CD8-positive, alpha-beta memory T cell (primary cell): ENCODE data around the gene PSMD4. TPM values are rescaled to one million over a fixed set of nuclear protein-coding genes. Genes with fewer than 3 reads are reported as not detected.

ENCODE experiments used
- CTCF ChIA-PET: fragments of 350-600 bp; sonication (Branson Sonifier 250); formaldehyde crosslinking; loops from one replicate; lab custom pipeline; 2021; ENCODE audit warnings: antibody characterized with exemption; lab: Charles Lee
- POLR2A ChIA-PET: fragments of 350-600 bp; sonication (Branson Sonifier 250); formaldehyde crosslinking; loops from one replicate; lab custom pipeline; 2021; ENCODE audit warnings: antibody characterized with exemption; lab: Charles Lee
- DNase-seq, 5 donors: peaks; one replicate each; pipeline versions ENCODE4 v3.0.0 to v3.0.0-alpha.2; 2020 to 2022; ENCODE audit warnings: mixed read lengths in 1 of 5
- H3K27ac ChIP-seq: one replicate; pipeline ENCODE4 v1.7.0; 2013; ENCODE audit warnings: low read depth, mild to moderate bottlenecking, low read length, moderate library complexity
- H3K27me3 ChIP-seq: 2 replicates; pipeline ENCODE4 v1.7.0; 2013; ENCODE audit warnings: low read length, mild to moderate bottlenecking; ENCODE audit not compliant: insufficient read depth, poor library complexity, severe bottlenecking
- H3K36me3 ChIP-seq: 2 replicates; pipeline ENCODE4 v1.7.0; 2013; ENCODE audit warnings: mild to moderate bottlenecking, low read length, moderate library complexity; ENCODE audit not compliant: insufficient read depth
- H3K4me1 ChIP-seq: 2 replicates; pipeline ENCODE4 v1.7.0; 2013; ENCODE audit warnings: mild to moderate bottlenecking, low read length, moderate library complexity; ENCODE audit not compliant: insufficient read depth
- H3K4me3 ChIP-seq: 2 replicates; pipeline ENCODE4 v1.7.0; 2013; ENCODE audit warnings: mild to moderate bottlenecking, low read length
- H3K9me3 ChIP-seq: 2 replicates; pipeline ENCODE4 v1.7.0; 2013; ENCODE audit warnings: mild to moderate bottlenecking, low read length
- H3K27ac Mint-ChIP-seq, 8 donors: one replicate each; pipeline ENCODE4 v1.8.0; 2020 to 2021; ENCODE audit warnings: mixed read lengths in 8 of 8, mild to moderate bottlenecking in 6 of 8, inconsistent platforms in 3 of 8, moderate library complexity in 3 of 8
- H3K27me3 Mint-ChIP-seq, 2 donors: one replicate each; pipeline ENCODE4 v1.8.0; 2020 to 2021; ENCODE audit warnings: mixed read lengths in 2 of 2, mild to moderate bottlenecking in 1 of 2, moderate library complexity in 1 of 2
- H3K36me3 Mint-ChIP-seq, 3 donors: one replicate each; pipeline ENCODE4 v1.8.0; 2020 to 2021; ENCODE audit warnings: mixed read lengths in 3 of 3, inconsistent platforms in 1 of 3, mild to moderate bottlenecking in 1 of 3
- H3K4me1 Mint-ChIP-seq, 3 donors: one replicate each; pipeline ENCODE4 v1.8.0; 2020 to 2021; ENCODE audit warnings: mixed read lengths in 3 of 3, inconsistent platforms in 1 of 3, mild to moderate bottlenecking in 1 of 3
- H3K4me3 Mint-ChIP-seq, 7 donors: one replicate each; pipeline ENCODE4 v1.8.0; 2020 to 2021; ENCODE audit warnings: mixed read lengths in 7 of 7, mild to moderate bottlenecking in 6 of 7, moderate library complexity in 4 of 7, inconsistent platforms in 2 of 7
- H3K9me3 Mint-ChIP-seq, 5 donors: one replicate each; pipeline ENCODE4 v1.8.0; 2020 to 2022; ENCODE audit warnings: mixed read lengths in 5 of 5, mild to moderate bottlenecking in 3 of 5, moderate library complexity in 2 of 5, inconsistent platforms in 1 of 5
- polyA plus RNA-seq: library from polyadenylated mRNA; unstranded; fragments of 300-500 nt; fragmentation: Illumina TruSeq; gene quantifications from one replicate; pipeline ENCODE4 v1.2.3, GENCODE V29; 2021
- total RNA-seq, 2 experiments: library from RNA; stranded (reverse); gene quantifications; one replicate each; pipeline ENCODE4 v1.2.3, GENCODE V29; 2021

PSMD4 gene
- total and polyA plus RNA-seq, 3 experiments from 2014 or later = 239 to 256 (median 250) TPM

- Histone ChIP-seq H3K9me3 (no peaks in the 10 kb centered on the region), H3K27me3 (no peaks in the 10 kb centered on the region), H3K27ac (no peak overlapping the region), H3K4me1 (no peaks in the 10 kb centered on the region), H3K36me3 (peaks cover 42% of the 10 kb centered on the region), H3K4me3 (no peak overlapping the region)
- CTCF ChIA-PET = interaction anchor here (0.7 to 1.3 kb wide), 2 partner anchors 17 to 224 kb away, joined by 3 to 5 read pairs; no protein-coding TSS in a partner anchor
- peak overlapping the region in 1 of 8 donors; percentile 5 for H3K27ac Mint-ChIP-seq
- H3K27me3 Mint-ChIP-seq = no peaks in the 10 kb centered on the region
- POLR2A ChIA-PET = no interaction called here
- peaks cover 14 to 89% (median 37%) of the 10 kb centered on the region in 3 donors for H3K36me3 Mint-ChIP-seq
- no peaks in the 10 kb centered on the region for H3K9me3 Mint-ChIP-seq
- H3K4me1 Mint-ChIP-seq = no peaks in the 10 kb centered on the region
- no peak for DNase-seq
- H3K4me3 Mint-ChIP-seq = no peak overlapping the region
These were observed 19.3 kb upstream of the PSMD4 start for GRCh38 chr1:151235235-151235634.

DNA sequence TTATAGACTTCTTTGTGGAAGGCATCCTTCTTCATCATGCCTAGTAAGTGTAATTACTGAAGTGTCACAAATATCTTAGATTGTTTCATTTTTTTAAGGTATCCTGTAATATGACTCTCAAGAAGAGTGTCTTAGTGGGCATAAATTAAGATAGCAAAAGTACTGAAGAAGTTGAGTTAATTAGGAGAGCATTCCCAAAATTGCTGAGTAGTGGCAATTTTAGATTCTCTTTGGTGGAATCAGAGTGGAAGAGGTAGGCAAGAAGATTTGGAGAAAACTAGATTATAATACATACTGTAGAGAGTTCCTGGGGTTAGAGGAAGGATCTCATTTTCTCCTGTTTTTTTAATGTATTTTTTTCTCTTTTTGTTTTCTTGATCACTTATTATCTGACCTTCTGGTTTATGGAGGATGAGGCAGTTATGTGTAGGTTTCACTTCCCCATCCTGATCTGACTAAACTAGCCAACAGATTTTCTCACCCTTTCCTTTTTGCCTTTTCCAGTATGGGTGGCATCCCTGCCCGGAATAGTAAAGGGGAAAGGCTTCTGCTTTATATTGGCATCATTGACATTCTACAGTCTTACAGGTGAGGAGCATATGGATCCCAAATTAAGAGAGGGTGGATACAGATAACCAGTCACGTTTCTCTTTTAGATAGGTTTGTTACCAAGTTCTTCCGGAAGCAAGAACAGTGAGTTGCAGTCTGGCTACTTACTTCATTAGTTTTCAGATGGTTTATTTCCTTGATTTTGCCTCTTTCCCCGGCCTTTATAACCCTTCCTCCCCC, 16.7 kb upstream of the PSMD4 start:
- H3K27ac ChIP-seq = no peak overlapping the region
- H3K27me3 ChIP-seq = no peaks in the 10 kb centered on the region
- no peaks in the 10 kb centered on the region for H3K27me3 Mint-ChIP-seq
- ChIA-PET POLR2A (no interaction called here), CTCF (interaction anchor here (2.1 kb wide), 1 partner anchor 12 kb away, joined by 6 read pairs; no protein-coding TSS in a partner anchor)
- DNase-seq = no peak
- H3K4me3 ChIP-seq = no peak overlapping the region
- no peaks in the 10 kb centered on the region for H3K9me3 Mint-ChIP-seq
- H3K36me3 ChIP-seq = peaks cover 50% of the 10 kb centered on the region
- no peaks in the 10 kb centered on the region for H3K4me1 Mint-ChIP-seq
- no peaks in the 10 kb centered on the region for H3K4me1 ChIP-seq
- H3K4me3 Mint-ChIP-seq = no peak overlapping the region
- H3K27ac Mint-ChIP-seq = peak overlapping the region in 5 of 8 donors; percentile 24 to 90 (median 37)
- H3K9me3 ChIP-seq = no peaks in the 10 kb centered on the region
- peaks cover 14 to 84% (median 36%) of the 10 kb centered on the region in 3 donors for H3K36me3 Mint-ChIP-seq

- Histone ChIP-seq H3K36me3 (peaks cover 53% of the 10 kb centered on the region), H3K4me1 (no peaks in the 10 kb centered on the region), H3K4me3 (no peak overlapping the region), H3K9me3 (no peaks in the 10 kb centered on the region), H3K27me3 (no peaks in the 10 kb centered on the region), H3K27ac (no peak overlapping the region)
- Mint-ChIP-seq H3K9me3 (no peaks in the 10 kb centered on the region), H3K36me3 (peaks cover 14 to 87% (median 36%) of the 10 kb centered on the region in 3 donors), H3K4me3 (no peak overlapping the region), H3K4me1 (no peaks in the 10 kb centered on the region), H3K27ac (peak overlapping the region in 2 of 8 donors; percentile 10 to 24), H3K27me3 (no peaks in the 10 kb centered on the region)
- POLR2A ChIA-PET = no interaction called here
- no peak for DNase-seq
- CTCF ChIA-PET = interaction anchor here (2.1 kb wide), 1 partner anchor 12 kb away, joined by 6 read pairs; no protein-coding TSS in a partner anchor
These were observed 16.1 kb upstream of the PSMD4 start for GRCh38 chr1:151238467-151238739.

DNA sequence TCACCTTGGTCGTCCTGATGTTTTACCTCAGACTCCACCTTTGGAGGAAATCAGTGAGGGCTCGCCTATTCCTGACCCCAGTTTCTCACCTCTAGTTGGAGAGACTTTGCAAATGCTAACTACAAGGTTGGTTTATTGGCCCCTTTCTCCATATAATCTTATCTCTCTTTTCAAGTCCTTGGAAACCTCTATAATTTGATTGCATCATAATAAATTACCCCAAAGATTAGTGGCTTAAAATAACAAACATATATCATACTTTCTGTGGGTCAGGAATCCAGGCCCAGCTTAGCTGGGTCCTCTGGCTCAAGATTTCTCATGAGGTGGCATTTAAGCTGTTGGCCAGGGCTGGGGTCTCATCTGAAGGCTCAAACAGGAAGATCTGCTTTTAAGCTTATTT, 12.1 kb upstream of the PSMD4 start:
- Histone ChIP-seq H3K27me3 (no peaks in the 10 kb centered on the region), H3K36me3 (peaks cover 59% of the 10 kb centered on the region), H3K9me3 (no peaks in the 10 kb centered on the region), H3K4me1 (no peaks in the 10 kb centered on the region), H3K27ac (no peak overlapping the region), H3K4me3 (no peak overlapping the region)
- Mint-ChIP-seq H3K36me3 (peaks cover 13 to 88% (median 27%) of the 10 kb centered on the region in 3 donors), H3K27me3 (no peaks in the 10 kb centered on the region), H3K27ac (peak overlapping the region in 2 of 8 donors; percentile 59 to 77), H3K4me3 (no peak overlapping the region), H3K4me1 (no peaks in the 10 kb centered on the region), H3K9me3 (no peaks in the 10 kb centered on the region)
- ChIA-PET POLR2A (no interaction called here), CTCF (interaction anchor here (1.3 to 2.8 kb wide), 2 partner anchors 10 to 14 kb away, joined by 4 to 16 read pairs; no protein-coding TSS in a partner anchor)
- no peak for DNase-seq

DNA sequence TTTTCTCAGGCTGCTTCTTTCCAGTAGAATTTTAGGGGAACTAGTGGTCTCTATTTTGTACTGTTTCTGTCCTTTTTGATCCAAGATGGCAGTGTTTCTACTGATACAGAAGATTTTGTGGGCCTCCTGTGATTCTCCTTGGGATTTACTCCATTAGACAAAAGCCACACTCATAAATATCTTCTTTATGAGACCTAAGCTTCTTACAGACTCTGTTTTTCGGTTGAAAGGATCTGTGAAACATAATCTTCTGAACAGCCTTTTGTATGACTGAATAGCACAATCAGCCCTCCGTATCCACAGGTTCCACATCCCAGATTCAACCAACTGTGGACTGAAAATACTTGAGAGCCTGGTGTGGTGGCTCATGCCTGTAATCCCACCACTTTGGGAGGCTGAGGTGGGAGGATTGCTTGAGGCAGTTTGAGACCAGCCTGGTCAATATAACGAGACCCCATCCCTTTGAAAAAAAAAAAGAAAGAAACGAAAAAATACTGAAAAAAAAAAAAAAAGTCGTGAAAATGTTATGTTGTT, 10.8 kb upstream of the PSMD4 start:
- Mint-ChIP-seq H3K27ac (peak overlapping the region in 2 of 8 donors; percentile 9 to 54), H3K9me3 (no peaks in the 10 kb centered on the region), H3K36me3 (peaks cover 7 to 88% (median 24%) of the 10 kb centered on the region in 3 donors), H3K4me3 (no peak overlapping the region), H3K4me1 (no peaks in the 10 kb centered on the region), H3K27me3 (no peaks in the 10 kb centered on the region)
- no peak overlapping the region for H3K27ac ChIP-seq
- no peak overlapping the region for H3K4me3 ChIP-seq
- H3K27me3 ChIP-seq = no peaks in the 10 kb centered on the region
- no peak for DNase-seq
- H3K9me3 ChIP-seq = no peaks in the 10 kb centered on the region
- peaks cover 58% of the 10 kb centered on the region for H3K36me3 ChIP-seq
- CTCF ChIA-PET = interaction anchor here (2.8 kb wide), 1 partner anchor 8 kb away, joined by 16 read pairs; no protein-coding TSS in a partner anchor
- no peaks in the 10 kb centered on the region for H3K4me1 ChIP-seq
- POLR2A ChIA-PET = no interaction called here

GRCh38 chr1:151246786-151247185, 7.7 kb upstream of the PSMD4 start:
- H3K4me3 ChIP-seq = no peak overlapping the region
- POLR2A ChIA-PET = no interaction called here
- Mint-ChIP-seq H3K36me3 (peaks cover 5 to 74% (median 24%) of the 10 kb centered on the region in 3 donors), H3K27me3 (no peaks in the 10 kb centered on the region), H3K4me3 (no peak overlapping the region), H3K27ac (no peak overlapping the region), H3K4me1 (peaks cover 0 to 4% (median 3%) of the 10 kb centered on the region in 3 donors), H3K9me3 (no peaks in the 10 kb centered on the region)
- CTCF ChIA-PET = no interaction called here
- H3K27ac ChIP-seq = no peak overlapping the region
- no peaks in the 10 kb centered on the region for H3K4me1 ChIP-seq
- no peaks in the 10 kb centered on the region for H3K9me3 ChIP-seq
- no peak for DNase-seq
- H3K36me3 ChIP-seq = peaks cover 45% of the 10 kb centered on the region
- no peaks in the 10 kb centered on the region for H3K27me3 ChIP-seq

GRCh38 chr1:151251656-151252470, 2.7 kb upstream of the PSMD4 start:
- ChIA-PET POLR2A (interaction anchor here (0.5 to 1.0 kb wide), 5 partner anchors 30 to 152 kb away, joined by 3 to 5 read pairs (median 3); partner anchors contain the start of genes VPS72 and ZNF687), CTCF (interaction anchor here (0.9 to 4.1 kb wide), 16 partner anchors 8 to 890 kb away, joined by 3 to 26 read pairs (median 5); partner anchors contain the start of genes PIP5K1A, TNFAIP8L2 and VPS72)
- H3K36me3 ChIP-seq = peaks cover 14% of the 10 kb centered on the region
- peaks cover 11% of the 10 kb centered on the region for H3K4me1 ChIP-seq
- peak overlapping the region in 2 of 7 donors; percentile 21 to 66 for H3K4me3 Mint-ChIP-seq
- no peak overlapping the region for H3K4me3 ChIP-seq
- no peaks in the 10 kb centered on the region for H3K9me3 ChIP-seq
- H3K9me3 Mint-ChIP-seq = no peaks in the 10 kb centered on the region
- peaks cover 1 to 34% (median 8%) of the 10 kb centered on the region in 3 donors for H3K36me3 Mint-ChIP-seq
- H3K27ac Mint-ChIP-seq = peak overlapping the region in 2 of 8 donors; percentile 70 to 79
- H3K27ac ChIP-seq = no peak overlapping the region
- H3K27me3 Mint-ChIP-seq = peaks cover 0 to 2% of the 10 kb centered on the region in 2 donors
- peak; percentile 29 to 72 (median 55) for DNase-seq
- peaks cover 21 to 25% (median 22%) of the 10 kb centered on the region in 3 donors for H3K4me1 Mint-ChIP-seq
- no peaks in the 10 kb centered on the region for H3K27me3 ChIP-seq
